ENCODE data around the gene ZDHHC11B.
"Not testable (repeated sequence)": the region's sequence is repeated elsewhere in the genome, so short reads cannot be mapped to it uniquely, and the experiment has no call there.

ZDHHC11B gene

DNA sequence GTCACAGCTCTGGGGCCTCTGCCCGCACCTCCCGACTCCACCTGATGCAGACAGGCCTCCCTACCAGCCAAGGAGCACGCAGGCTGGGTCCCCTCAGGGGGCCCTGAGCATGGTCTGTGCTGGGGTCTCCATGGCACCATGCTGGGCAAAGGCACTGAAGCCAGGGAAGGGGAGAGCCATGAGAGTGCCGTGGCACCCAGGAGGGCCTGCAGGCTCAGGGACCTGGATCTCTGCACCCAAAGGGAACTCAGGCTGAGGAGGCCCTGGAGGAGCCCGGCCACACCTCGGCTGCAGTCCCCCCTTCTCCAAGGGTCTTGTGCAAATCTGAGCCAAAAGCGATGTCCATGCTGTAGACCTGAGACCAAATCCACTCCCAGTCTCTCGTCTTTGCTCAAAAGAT, 32.5 kb downstream of the ZDHHC11B start:
- not testable (repeated sequence) for DNase-seq (ENCODE audit: low read depth)

DNA sequence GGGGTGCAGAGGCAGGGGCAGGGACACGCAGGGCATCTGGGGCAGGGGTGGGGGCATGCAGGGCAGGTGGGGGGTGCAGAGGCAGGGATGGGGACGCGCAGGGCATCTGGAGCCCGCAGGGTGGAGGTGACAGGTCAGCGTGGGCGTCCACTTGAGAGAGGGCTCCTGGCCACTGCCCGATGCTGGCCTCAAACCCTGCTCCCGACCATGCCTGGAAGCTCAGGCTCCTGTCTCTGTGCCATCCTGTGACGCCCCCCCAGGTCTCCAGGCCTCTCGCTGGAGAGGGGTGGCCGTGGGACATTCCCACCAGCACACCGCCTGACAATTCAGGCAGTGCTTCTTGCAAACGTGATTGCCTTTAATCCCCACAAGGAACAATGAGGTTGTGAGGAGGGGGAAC, 33.0 kb downstream of the ZDHHC11B start:
- no peak for DNase-seq (ENCODE audit: low read depth)

DNA sequence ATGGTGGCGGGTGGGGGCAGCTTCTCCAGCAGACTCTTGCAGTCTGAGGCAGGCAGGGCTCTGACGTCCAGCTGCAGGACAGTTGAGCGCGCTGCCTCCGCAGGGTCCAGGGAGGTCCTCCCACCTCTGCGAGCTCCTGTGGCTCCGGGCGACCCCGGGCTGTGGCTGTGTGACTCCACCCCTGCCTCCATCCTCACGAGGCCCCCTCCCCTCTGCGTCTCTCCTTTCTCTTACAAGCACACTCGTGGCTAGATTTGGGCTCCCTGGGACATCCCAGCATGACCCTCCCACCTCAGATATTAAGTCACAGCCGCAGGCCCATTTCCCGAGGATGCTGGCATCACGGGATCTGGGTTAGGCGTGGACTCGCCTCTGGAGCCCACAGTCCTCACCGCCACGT, 34.3 kb downstream of the ZDHHC11B start:
- DNase-seq (ENCODE audit: low read depth): not testable (repeated sequence)

DNA sequence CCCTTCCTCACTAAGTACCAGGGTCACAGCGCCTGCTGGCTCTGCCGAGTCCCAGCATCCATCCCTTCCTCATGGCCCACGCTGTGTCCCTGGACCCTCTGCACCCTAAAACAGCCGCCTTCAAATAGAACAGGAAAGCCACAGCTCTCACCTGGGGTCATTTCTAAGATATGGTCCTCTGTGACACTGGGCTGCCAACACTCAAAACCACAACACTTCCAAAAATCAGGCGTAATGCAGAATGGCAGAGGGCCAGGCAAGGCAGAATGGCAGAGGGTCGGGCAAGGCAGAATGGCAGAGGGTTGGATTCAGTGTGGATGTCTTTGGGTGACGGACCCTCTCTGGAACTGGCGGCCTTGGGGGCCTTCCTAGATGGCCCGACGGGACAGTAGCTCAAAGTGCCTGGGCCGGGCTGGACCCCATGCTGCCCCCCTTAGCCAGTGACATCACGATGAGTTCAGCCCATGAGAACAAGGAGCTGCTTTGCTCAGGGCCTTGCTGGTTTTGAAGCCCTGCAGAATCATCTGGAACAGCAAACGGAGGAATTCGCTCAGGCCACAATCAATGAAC, 35.3 kb downstream of the ZDHHC11B start:
- no peak for DNase-seq (ENCODE audit: low read depth)

DNA sequence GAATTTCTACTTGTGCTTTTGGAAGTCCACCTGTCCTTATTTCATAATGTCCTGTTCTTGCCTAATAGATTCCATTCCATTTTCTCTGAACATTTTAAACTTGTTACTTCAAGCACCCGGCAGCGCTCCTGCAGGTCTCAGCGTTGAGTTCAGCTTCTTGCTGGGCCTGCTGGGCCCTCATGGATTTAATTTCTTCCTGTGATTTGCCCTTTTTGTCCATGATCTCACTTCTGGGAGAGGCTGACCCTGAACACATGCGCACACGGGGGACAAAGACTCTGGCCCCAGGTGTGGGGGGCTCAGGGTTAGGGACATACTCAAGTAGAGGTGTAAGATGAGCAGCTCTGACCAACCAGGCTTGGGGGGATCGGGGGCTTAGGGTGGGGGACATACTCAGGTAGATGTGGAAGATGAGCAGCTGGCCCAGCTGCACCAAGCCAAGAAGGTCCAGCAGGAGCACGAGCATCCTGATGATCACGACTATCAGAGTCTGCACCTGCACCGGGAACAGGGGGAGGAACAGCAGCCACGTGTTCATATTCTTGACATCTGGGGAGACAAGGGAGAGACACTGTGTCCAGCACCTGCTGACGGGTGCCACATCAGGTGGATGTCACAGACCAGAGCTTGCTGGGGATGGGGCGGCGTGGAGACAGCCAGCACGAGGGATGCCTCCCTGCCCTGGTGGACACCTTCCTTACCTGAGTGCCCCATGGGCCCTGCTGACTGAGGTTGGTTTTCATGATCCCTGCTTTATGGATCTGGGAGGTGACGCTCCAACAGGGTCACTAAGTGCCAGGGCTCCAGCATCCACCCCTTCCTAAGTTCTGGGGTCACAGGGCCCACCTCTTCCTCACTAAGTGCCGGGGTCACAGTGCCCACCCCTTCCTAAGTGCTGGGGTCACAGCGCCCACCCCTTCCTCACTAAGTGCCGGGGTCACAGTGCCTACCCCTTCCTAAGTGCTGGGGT, 36.2 kb downstream of the ZDHHC11B start:
- DNase-seq (ENCODE audit: low read depth): not testable (repeated sequence)

DNA sequence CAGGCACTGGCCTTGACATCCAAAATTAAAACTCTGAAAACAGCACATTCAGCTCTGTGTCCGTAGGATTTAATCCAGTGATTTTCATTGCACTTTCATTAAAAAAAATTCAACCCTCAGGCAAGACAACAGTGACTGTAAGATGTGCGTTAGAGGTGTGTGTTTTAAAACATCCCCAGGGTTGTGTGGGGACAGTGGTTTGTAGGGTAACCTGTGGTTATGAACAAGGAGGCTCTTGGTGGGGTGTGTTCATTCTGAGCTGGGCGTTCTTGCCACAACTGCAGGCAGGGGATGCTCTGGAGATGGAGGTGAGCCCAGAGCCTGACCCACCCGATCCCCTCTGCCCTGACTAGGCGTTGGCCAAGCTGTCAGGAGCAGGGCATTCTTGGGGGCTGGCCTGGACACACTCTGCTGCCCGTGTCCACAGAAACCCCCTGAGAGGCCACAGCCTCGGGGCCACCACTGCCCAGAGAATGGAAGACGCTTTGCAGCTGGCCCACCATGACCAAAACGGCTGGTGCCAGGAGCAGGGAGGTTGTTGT, 37.2 kb downstream of the ZDHHC11B start:
- not testable (repeated sequence) for DNase-seq (ENCODE audit: low read depth)

DNA sequence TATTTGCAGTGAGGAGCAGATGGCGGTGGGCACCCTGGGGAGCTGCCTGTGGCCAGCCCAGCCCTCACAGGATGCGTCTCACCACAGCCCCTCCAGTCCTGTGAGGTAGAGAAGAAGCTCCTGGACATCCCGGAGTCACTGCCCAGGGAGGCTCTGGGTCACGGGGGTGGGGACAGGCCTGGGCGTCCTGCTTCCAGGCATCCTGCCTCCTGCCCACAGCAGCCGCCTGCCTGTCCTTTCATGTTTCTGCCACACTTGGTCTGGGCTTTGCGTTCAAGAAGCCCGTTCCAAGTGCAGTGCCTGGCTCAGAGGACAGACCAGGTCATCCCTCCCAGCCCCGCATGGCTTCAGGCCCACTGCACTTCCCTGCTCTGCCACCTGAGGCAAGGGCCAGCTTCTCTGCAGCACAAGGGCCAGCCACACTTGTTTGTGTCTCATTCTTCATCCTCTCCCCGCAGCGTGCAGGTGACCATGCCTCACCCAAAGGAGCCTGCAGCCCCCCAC, 38.2 kb downstream of the ZDHHC11B start:
- DNase-seq (ENCODE audit: low read depth): no peak

DNA sequence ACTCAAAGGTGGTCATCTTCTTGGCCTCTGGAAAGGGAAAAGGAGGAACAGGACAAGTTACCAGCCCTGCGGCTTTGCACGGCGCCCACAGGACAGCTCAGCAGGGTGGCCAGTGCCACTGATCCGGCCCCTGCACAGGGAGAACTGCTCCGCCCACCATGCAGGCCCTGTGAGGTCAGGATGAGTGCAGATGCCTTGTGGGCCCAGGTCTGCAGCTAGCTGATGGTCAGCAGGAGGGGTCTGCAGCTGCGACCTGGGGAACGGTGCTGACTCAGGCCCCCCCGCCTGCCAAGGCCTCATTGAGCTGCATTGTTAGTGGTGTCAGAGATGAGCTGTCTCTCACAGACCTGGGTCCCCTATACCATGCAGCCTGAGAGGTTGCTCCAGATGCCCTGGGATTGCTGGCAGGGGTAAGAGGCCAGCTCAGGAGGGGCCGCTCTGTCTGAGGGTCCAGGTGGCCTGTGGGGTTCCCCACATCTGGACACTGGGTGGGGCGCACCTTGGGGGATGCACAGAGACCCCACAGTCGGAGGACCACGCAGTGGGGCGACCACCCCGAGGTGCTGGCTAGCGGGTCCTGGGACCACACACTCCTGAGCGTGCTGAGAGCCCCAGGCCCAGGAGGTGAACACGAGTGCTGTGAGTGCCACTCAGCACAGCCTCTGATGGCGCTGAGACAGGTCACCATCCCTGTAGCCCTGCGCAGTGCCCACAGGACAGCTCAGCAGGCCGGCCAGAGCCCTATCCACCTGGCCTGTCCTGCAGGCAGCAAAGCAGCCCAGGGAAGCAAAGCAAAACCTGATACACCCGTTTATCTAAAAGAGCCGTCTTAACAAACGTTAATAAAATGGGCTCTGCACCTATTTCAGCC, 39.0 kb downstream of the ZDHHC11B start:
- not testable (repeated sequence) for DNase-seq (ENCODE audit: low read depth)

DNA sequence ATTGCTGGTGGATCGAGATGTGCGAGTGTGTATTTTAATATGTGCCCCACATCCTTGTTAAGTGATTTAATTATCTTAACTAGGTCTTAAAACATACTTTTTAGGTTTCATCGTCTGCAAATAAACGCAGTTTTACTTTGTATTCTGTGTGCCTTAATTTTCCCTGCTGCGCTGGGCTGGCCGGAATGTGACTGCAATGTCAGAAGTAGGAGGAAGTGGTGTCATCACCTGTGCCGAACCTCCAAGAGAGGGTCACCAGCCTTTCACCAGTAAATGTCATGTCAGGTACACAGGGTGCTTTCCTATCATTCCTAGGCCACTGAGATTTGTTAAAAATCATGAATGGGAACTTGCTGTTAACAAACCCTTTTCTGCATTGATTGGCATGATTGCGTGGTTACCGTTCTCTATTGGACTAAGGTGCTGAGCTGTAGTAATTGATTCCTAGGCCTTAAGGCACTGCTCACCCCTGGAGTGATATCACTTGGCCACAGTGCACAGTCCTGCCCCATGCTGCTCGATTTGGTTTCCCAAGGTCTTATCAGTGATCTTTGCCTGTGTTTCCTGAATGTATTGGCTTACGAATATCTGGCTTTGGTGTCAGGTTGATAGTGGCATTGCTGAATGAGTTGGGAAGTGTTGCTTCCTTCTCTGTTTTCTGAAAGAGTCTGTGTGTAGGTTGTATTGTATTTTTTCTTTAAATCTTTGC, 40.7 kb downstream of the ZDHHC11B start:
- DNase-seq (ENCODE audit: low read depth): not testable (repeated sequence)

DNA sequence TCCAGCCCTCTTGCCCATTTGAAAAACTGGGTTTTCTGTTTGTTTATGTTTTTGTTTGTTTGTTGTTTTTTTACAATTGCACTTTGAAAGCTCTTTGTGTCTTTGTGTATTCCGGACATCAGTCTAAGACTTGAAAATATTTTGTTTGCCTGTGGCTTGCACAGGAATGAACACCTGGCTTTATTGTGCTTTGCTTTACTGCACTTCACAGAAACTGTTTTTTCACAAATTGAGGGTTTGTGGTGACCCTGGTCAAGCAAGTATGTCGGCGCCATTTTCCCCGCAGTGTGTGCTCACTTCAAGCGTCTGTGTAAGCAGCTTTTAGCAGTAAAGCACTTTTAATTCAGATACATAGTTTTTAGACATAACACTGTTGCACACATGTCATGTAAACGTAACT, 42.3 kb downstream of the ZDHHC11B start:
- DNase-seq (ENCODE audit: low read depth): not testable (repeated sequence)

DNA sequence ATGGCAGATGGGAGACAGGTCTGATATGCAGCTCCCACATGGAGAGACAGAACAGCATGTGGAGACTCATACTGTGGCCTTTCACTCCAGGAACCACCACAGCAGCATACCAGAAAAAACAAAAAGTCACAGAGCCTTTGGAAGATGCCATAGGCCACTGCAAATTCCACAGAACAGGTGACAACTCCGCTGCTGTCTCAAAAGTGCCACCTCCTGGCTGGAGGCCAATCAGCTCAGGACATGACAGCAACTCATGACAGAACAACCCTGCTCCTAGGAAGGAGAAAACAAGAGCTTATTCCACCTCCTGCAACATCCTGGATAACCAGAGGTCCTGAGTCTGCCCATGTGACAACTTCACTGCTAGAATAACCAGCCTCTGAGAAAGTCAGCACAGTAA, 50.4 kb downstream of the ZDHHC11B start:
- not testable (repeated sequence) for DNase-seq (ENCODE audit: low read depth)

DNA sequence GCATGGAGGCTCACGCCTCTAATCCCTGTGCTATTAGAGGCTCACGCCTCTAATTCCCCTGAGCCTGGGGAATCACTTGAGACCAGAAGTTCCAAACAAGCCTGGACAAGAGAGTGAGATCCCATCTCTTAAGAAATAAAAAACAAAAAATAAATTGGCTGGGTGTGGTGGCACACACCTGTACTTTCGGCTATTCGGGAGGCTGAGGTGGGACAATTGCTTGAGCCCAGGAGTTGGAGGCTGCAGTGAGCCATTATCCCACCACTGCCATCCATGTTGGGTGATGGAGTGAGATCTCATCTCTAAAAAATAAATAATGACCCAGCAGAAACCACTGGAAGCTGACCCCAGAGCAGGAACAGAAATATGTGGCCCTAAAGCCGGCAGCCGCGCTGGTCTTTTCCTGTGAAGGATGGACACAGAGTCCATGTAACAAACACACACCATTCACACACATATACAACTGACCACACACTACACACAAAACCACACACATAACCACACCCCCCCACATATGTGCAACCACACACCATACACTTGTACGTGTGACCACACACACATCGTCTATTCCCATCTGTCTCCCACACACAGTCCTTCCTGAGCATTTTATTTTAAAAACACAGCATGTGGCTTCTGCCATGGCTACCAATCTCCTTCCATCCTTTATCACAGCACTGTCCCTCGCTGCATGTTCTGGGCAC, 51.6 kb downstream of the ZDHHC11B start:
- not testable (repeated sequence) for DNase-seq (ENCODE audit: low read depth)

DNA sequence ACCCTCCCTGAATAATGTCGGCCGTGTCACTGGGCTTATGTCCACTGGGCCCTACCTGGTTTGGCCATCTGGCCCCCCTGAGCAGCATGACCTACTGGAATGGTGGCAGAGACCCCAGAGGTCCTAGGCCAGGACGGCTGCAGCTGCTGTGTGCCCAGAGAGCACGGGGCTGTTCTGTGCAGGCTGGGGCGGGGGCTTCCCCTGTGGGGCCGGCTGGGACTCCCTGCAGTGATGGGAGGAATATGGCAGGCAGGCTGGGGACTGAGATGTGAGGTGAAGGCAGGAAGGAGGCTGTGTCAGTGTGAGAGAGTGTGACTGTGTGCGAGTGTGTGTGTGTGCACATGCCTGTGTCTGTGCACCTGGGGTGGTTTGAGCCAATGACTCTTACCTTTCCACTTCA, 55.3 kb downstream of the ZDHHC11B start:
- DNase-seq (ENCODE audit: low read depth): not testable (repeated sequence)

DNA sequence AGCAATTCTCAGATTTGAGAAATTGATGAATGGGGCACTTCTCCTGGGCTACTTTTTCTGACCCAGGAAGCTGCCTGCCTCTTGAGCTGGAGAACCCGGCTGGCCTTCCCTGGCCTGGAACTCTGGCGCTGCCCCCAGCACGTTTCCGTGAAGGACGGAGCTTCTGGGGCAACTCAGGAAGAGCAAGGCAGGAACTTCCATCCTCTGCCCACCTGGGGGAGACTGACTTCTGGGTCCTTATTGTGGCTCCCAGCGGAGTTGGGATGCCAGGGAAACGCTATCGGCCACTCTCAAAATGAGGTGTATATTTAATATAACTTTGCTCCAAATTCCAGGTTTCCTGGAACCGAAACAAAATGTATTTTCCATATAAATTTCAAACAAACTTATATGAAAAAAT, 57.4 kb downstream of the ZDHHC11B start:
- not testable (repeated sequence) for DNase-seq (ENCODE audit: low read depth)

DNA sequence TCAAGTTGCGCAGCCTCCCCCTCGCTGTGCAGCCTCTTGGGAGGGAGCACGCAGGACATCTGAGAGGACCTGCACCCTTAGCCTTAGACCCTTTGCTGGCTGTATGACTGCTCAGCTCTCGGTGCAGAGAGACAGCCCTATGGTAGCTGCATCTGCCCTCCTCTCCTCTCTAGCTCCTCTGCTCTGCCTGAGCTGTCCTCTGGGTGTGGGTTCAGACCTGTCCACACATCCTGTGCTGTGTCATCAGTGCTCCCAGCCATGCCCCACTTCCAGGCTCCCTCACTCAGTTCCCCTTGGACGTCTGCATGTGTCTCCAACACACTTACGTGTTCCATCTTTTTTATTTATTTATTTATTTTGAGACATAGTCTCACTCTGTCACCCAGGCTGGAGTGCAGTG, 60.7 kb downstream of the ZDHHC11B start:
- not testable (repeated sequence) for DNase-seq (ENCODE audit: low read depth)

DNA sequence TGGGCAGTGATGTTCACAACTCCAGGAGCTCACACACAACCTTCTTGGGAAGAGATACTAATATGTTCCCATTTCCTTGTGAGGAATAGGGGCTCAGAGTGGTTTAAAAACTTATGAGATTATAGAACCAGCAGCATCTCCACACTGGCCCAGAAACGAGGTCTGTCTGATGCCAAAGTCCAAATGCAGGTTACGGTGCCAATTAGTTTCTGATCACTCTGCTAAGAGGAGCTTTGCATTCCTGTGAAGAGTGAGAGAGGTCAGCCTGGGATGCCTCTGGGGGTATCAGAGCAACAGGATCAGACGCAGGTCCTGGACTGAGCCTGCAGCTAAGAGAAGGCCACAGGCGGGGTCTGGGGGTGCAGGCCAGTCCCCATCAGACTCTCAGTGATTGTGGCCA, 61.2 kb downstream of the ZDHHC11B start:
- DNase-seq (ENCODE audit: low read depth): not testable (repeated sequence)

DNA sequence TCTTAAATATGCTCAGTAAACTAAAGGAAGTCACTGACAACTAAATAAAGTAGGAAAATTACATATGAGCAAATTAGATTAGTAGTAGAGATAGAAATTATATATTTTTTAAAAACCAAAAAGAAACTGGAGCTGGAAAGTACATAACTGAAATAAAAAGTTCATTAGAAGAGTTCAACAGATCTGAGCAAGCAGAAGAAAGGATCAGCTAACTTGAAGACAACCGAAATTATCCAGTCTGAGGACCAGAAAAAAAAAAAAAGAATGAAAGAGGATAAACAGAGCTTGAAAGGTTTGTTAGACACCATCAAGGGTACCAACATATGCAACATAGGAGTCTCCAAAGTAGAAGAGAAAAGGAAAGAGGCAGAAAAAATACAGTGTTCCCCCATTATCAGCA, 65.2 kb downstream of the ZDHHC11B start:
- DNase-seq (ENCODE audit: low read depth): not testable (repeated sequence)

DNA sequence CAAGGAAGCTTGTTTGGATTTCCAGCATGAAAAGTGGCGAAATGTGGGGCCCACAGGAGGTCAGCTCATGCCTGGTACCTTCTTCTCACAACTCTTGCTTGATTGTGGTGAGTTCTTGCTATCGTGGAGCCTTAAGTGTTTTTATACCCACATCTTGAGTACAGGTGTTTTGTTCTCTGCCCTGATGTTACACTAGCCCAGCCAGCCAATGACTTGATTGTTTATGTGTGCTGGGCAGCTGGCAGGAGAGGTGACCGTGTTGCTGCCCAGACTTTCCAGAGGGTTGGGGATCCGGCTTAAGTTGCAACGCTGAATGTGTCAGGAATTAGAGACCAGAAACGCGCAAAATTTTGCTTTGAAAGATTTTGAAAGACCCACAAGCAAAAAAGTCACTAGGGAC, 67.4 kb downstream of the ZDHHC11B start:
- DNase-seq (ENCODE audit: low read depth): no peak

DNA sequence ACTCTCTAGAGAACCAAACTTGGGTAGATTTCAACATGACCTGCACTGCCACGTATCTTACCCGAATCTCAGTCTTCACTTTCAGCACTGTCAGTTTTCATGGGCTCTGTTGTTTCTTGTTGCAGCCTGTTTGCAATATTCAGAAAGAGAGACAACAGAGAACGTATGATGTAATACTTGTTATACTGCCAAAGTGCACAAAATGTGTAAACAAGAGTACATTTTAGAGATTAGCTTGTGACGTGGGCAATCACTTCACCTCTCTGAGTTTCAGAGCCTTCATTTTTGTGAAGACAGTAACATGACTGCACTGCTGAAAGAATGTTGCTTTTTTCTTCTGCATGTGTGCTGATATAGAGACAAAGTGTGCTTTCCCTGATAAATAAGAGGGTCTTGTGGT, 67.8 kb downstream of the ZDHHC11B start:
- DNase-seq (ENCODE audit: low read depth): not testable (repeated sequence)

DNA sequence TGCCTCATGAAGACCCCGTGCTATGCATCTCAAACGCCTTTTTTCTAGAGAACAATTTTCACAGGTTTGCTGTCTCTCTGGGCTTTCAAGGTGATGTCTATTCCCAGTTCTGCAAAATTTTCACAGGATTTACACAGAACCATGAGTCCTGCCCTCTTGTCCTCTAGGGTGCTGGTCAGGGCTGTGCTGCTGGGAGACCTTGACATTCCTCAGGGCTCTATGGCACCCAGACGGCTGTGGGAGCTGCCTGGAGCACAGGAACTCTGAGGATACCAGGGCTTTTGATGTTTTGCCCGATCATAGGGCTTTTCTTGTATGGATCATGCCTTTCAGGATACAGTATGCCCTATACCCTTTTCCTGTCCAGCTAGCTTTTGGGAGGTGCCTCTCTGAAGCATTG, 68.9 kb downstream of the ZDHHC11B start:
- DNase-seq (ENCODE audit: low read depth): not testable (repeated sequence)
